Erythroblast (primary cell): ENCODE measurements around the gene HTATSF1.

ENCODE experiments used
- GATA1 ChIP-seq: IDR thresholded peaks from 2 replicates; pipeline ENCODE4 v1.6.1; 2011; ENCODE audit warnings: low read depth, mild to moderate bottlenecking, control low read depth, low read length, moderate library complexity
- POLR2A ChIP-seq: IDR thresholded peaks from 2 replicates; pipeline ENCODE4 v1.6.1; 2011; ENCODE audit warnings: mild to moderate bottlenecking, low read length

DNA sequence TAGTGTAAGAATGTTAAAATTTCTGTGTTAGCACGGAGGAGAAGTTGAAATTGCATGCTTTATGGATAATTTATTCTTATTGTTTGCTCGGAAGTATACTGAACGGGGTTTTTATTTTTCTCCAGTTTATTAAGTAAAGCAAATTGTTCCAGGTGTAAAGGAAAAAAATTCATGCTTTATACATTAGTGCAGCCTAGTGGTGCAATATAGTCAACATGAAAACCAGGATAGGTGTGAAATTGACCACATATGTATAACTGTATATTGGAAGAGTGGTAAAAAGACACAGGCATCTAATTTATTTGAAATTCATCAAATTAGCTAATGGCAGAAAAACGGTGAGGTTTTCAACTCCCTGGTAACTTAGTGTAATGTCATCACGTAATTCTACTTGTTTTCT is 8.7 kb upstream of the HTATSF1 start:
- TF ChIP-seq POLR2A (no peak), GATA1 (no peak)
